HG03139 (cell line): ENCODE measurements around the gene MBTD1.
"Not testable (repeated sequence)": the region's sequence is repeated elsewhere in the genome, so short reads cannot be mapped to it uniquely, and the experiment has no call there.

Experiments
- ATAC-seq: cut with Tn5 transposase; IDR thresholded peaks from one replicate; pipeline ENCODE4 v1.9.1; 2021; ENCODE audit not compliant: unreplicated experiment

The MBTD1 gene

DNA sequence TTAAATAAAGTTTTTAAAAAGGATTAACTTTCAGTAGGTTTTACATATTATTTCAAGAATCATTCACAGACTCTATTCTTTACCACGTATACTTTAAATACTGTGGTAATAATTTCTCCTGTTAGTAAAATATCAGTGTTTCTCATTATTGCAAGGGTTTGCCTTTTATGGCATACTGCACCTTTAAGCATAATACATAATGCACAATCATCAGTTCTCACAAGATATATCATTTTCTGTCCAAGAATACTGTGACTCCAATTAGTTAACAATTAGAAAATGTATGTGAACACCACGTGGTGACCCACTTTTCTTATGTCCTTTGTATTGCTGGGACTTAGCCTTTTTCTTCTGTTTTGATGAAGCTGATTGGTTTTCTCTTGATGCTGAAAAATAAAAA lies 68.0 kb downstream of the MBTD1 start:
- ATAC-seq = no peak

DNA sequence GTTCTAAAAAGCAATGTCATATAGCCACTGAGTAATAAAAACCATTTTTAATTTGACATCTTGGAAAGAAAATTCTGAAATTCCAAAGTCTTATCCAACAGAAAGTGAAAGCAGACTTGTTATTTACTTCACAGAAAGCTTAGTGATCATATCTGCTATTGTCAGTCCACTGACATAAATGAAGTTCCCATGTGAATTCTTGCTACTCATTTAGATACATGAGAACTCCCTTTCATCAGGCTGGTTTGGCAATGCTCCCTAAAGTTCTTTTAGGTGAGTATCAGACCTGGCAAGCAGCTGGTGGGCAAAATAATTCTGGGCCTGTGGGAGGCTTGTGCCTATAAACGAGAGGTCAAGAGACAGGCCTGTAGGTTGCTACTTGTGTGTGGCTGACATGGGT lies 70.2 kb downstream of the MBTD1 start:
- ATAC-seq = no peak

DNA sequence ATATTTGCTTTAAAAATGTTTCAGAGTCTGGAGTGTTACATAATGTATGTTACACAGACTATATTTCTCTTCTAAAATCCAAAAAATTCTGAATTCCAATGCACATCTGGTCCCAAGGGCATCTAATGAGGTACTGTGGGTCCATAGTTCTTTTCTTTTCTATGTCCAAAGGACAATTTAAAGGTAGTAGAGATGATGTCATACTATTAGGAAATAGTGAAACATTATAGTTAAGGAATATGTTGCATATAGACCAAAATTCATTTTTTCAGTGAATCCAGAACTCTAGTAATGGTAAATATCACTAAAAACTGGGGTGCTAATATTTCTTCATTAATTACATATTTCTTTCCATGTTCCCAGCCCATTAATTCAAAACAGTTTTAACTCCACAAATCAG lies 70.7 kb downstream of the MBTD1 start:
- no peak for ATAC-seq

DNA sequence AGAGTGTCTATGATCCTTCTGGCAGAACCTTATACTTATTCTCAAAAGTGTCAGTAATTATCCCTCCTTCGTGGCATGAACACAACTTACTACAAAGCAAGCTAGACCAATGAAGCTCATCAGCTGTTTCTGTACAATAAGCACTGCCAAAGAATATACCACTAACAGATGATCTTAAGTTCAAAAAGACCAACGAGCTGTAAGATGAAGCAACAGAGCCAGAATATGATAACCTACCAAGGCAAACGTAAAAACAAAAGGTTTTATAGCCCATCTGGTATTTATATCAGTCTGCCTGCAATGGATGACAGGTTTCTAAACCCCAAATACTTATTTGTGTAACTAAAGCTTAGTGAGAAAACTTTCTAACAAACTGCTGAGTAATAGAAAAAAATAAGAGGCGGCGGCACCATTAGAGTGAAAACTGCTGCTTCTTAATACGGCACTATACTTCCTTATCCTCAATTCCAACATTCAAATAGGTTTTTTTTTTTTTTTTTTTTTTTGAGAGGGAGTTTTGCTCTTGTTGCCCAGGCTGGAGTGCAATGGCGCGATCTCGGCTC lies 71.5 kb downstream of the MBTD1 start:
- no peak for ATAC-seq

DNA sequence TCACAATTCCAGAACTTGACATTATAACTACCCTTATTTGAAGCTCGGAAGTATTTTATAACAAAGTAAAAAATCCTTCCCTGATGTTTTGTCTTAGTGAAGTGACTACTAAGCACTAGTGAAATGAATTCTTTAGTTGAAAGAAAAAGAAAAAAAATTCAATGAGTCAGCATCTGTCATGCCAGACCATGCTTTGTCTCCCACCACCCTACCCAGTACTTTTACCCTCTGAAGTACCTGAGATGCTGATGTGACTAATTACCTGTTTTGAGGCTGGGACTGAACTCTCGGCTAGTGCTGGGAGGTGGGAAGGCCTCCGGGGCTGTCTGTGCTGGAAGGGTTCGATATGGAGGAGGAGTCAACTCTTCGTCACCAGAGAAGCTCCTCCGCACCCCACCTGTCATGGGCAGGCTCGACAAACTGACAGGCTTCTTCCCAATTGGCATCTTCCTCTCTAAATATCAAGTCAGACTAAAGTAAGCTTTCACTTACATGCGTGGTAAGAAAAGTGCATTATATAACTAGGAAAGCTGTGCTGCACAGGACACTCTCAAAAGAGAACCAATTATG lies 74.0 kb downstream of the MBTD1 start:
- no peak for ATAC-seq

DNA sequence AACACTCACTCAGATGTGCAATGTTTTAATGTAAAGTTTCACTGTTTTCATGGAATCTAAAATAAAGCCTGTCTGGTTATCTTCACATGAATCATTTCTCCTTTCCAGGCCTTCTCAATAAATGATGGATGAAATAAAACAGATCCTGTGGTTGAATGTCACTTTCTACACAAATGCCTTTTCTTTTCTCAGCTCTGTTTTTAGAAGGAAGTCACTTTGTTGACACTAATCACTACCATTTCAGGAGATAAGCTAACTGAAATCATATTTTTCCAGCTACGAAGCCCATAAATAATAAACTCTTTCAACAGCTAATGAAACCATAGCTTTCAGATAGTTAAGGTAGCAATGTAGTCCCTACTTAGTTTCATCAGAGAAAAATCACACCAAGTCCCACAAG lies 75.7 kb downstream of the MBTD1 start:
- ATAC-seq = no peak

DNA sequence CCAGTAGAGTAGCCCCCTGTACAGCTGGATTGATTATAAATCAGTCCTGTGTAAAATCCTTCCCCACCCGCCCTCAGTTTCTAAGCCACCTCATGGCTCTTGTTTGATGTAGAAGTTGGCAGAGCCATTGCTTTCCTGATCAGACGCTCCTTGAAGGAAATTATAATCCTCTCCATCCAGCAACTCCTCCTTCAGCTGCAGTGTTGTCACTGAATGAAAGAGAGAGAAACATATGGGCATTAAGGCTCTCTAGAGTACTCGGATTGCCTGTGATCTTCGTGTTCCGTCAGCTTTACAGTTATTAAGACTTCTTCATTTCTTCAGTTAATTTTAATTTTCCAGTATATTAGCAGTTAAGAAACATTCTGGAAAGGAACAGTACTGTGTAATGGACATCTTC lies 79.4 kb downstream of the MBTD1 start:
- no peak for ATAC-seq

DNA sequence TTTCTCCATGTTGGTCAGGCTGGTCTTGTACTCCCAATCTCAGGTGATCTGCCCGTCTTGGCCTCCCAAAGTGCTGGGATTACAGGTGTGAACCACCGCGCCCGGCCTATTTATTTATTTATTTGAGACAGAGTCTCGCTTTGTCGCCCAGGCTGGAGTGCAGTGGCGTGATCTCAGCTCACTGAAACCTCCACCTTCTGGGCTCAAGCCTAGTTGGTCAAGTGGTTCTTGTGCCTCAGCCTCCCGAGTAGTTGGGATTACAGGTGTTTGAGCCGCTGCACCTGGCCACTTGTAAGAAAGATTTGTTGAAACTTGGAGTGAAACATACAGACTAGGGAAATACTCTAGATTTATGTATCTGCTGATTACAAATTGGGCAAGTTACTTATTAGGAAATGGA lies 87.8 kb downstream of the MBTD1 start:
- ATAC-seq = not testable (repeated sequence)

DNA sequence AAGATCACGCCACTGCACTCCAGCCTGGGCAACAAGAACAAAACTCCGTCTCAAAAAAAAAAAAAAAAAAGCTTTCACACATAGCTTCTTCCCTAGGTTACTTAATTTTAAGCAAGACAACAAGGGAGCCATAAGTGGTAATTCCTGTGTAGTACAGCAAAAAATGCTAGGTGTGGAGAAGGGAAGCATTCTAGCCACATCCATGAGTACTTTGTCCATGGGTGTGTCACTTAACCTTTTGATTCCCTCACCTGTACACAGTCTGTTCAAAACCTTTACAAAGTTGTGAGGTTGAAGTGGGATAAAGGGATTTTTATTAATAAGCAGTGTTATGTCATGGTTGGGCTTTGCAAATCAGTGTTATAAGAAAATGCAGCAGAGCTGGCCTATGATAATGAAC lies 89.1 kb downstream of the MBTD1 start:
- ATAC-seq = no peak

DNA sequence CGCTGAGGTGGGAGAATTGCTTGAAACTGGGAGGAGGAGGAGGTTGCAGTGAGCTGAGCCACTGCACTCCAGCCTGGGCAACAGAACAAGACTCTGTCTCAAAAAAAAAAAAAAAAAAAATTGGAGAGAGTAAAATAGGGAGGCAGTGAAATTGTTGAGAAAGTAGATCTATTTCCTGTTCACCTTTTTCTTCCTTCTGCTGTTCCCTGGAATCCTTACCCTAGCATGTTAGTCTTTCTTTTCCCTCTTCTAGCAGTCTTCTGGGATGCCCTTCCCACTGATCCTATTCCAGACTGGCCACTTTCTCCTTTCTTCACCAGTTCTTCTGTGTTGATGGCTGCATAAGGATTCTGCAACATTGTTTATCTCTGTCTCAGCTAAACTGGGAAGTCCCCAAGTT lies 90.5 kb downstream of the MBTD1 start:
- ATAC-seq = no peak

DNA sequence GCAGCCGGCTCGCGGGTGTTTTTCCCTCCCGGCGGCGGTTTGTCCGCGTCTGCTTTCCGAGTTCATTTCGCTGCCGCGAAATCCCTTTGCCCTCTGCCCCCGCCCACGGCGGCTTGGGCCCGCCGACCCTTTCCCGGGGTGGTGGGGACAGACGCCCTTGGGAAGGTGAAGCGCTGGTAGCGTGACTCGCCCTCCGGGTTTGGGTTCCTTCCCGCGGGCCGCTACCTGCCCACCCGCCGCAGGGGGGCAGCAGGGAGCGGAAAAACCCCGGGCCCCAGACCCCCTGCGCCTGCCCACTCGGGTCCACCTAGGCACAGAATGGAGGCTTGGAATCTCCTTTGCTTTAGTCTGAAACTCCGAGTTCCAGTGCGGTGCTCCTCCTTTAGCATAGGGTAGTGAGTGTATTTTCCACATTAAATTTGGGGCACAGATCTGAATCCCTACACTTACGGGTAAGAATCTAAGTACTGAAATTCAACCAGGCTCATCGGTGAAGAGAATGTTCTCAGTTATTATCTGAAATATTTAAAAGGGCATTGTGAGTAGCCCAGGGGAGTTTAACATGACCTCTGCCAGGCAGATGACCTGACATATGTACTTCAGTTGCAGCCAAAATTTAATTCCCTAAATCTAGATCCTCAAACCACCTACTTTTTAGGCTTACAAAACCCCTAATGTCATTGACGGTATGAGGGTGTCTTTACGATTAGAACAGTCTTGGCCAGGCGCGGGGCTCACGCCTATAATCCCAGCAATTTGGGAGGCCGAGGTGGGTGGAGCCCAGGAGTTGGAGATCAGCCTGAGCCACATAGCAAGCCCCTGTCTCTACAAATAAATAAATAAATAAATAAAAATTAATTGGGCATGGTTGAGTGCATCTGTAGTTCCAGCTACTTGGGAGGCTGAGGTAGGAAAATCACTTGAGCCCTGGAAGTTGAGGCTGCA lies 92.6 kb downstream of the MBTD1 start:
- peak; percentile 42 for ATAC-seq

DNA sequence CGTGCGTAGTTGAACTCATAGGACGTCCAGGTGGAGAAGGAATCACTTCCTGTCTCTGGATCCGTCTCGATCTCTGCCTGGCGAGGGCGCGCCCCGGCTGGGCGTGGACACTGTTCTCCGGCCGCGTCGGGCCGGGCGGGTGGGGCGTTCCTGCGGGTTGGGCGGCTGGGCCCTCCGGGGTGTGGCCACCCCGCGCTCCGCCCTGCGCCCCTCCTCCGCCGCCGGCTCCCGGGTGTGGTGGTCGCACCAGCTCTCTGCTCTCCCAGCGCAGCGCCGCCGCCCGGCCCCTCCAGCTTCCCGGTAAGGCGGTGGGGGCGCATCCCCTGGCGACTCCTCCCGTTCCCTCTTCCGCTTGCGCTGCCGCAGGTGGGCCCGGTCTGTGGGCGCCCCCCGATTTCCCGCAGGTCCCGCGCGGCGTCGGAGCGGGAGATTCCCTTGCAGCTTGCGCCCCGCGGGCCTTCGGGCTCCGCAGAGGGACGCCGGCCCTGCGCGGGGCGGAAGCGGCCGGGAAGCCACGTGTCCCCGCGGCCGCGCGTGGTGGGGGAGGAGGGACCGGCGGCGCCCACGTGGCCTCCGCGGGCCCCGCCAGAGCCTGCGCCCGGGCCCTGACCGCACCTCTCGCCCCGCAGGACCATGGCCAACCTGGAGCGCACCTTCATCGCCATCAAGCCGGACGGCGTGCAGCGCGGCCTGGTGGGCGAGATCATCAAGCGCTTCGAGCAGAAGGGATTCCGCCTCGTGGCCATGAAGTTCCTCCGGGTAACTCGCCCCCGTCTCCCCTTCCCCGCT lies 93.5 kb downstream of the MBTD1 start, which contains the start of gene NME2:
Gene NME2, plus strand, starts transcription at position 214 of the 789 bp plus-strand sequence. Its CDS starts 420 bp downstream, at position 634.
- peak; percentile 82 for ATAC-seq

DNA sequence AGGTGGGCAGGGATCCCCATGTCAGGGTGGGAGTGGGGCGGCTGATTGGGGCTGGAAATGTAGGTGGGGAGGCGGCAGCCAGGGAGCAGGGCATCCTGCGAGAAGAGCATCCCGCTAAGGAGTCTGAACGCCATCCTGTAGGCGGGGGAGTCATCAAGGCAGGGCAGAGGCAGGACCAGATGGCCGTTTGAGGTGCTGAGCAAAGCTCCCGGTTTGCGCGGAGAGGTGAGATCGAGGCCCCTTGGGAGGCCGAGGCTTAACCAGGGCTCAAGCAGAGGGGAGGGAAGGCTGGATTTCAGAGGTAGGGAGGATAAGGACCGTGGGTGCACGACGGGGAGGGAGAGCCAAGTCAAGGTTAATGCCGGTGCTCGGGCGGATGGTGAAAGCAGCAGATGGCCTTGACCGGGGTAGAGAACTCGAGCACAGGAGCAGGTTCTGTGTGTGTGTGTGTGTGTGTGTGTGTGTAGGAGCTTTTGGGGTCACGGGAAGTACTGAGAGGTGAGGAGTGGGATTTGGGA lies 94.1 kb downstream of the MBTD1 start:
- ATAC-seq = peak; percentile 15

DNA sequence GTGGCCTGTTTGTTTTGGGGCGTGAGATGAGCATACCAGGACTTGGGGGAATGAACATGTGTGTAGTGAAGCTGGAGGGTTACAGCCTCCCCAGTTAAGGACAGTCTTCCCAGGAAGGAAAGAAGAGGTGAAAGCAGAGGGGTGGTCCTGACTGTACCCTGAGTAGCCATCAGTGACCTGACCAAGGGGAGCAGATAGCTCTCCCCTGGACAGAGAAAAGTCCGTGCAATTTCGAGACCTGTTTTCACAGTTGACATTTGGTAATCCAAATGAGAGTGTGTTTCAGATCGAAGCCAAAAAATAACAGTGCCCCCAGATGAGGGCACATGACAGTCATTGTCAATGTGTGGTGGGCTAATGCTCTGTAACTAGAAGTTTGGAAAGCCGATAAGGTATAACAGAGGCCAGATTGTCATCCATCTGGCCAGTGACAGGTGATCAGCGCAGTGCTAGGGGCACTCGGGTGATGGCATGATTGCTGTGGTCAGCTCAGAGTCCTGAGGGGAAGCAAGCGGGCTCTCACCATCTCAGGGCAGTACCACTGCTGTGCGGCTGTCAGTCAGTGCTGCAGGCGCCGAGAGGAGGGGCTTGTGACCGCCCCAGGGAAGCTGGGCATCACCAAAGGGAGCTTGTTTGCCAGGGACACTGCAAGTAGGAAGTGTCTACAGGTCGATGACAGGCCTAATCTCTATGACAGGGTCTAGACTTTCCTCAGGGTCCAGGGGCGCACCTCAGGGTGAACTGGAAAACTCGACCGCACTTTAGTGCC lies 94.8 kb downstream of the MBTD1 start:
- ATAC-seq = no peak

DNA sequence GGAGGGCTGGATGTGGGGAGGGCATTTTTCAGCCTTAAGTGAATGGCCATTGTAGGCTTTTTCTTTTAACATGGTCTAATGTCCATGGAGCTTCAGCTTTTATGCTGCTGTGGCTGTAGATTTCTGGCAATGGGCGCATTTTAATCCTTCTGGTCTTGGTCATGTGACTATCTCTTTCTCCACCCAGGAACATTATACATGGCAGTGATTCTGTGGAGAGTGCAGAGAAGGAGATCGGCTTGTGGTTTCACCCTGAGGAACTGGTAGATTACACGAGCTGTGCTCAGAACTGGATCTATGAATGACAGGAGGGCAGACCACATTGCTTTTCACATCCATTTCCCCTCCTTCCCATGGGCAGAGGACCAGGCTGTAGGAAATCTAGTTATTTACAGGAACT lies 98.3 kb downstream of the MBTD1 start:
- ATAC-seq = no peak

DNA sequence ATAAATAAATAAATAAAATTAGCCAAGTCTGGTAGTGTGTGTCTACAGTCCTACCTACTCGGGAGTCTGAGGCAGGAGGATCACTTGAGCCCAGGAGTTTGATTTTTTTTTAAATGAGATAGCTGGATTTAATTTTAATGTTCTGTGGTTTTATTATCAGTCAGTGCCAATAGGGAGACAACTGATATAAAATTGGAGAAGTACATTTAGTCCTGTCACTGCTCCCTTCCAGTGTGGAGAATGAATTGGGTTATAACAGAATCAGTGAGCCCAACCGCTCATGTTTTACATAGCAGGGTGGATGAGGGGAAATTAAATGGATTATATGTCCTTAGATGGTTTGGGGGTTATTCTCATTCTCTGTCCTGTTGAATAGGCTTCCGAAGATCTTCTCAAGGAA lies 100.2 kb downstream of the MBTD1 start:
- no peak for ATAC-seq

DNA sequence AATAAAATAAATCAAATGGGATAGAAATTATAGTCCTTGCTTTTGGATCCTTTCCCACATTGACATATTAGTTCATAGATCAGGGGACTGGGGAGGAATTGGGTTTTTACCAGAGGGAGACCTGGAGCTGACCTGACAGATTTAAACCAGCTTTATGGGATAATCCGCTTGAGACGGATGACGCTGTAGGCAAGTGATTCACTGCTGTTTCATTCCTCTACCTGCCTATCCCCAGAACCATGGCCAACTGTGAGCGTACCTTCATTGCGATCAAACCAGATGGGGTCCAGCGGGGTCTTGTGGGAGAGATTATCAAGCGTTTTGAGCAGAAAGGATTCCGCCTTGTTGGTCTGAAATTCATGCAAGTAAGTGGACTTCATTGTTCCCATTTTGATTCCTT lies 104.4 kb downstream of the MBTD1 start:
- ATAC-seq = no peak

DNA sequence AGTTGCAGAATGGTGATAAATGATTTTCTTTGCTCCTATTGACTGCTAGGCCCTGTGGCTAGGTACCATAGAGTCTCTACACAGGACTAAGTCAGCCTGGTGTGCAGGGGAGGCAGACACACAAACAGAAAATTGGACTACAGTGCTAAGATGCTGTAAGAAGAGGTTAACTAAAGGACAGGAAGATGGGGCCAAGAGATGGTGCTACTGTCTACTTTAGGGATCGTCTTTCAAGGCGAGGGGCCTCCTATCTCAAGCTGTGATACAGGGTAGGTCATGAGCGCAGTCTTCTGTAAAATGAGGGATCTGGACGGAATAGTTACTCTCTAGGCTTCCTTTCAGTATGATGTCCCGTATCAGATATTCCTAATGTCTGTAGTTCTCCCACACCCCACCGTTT lies 105.7 kb downstream of the MBTD1 start:
- ATAC-seq = no peak

DNA sequence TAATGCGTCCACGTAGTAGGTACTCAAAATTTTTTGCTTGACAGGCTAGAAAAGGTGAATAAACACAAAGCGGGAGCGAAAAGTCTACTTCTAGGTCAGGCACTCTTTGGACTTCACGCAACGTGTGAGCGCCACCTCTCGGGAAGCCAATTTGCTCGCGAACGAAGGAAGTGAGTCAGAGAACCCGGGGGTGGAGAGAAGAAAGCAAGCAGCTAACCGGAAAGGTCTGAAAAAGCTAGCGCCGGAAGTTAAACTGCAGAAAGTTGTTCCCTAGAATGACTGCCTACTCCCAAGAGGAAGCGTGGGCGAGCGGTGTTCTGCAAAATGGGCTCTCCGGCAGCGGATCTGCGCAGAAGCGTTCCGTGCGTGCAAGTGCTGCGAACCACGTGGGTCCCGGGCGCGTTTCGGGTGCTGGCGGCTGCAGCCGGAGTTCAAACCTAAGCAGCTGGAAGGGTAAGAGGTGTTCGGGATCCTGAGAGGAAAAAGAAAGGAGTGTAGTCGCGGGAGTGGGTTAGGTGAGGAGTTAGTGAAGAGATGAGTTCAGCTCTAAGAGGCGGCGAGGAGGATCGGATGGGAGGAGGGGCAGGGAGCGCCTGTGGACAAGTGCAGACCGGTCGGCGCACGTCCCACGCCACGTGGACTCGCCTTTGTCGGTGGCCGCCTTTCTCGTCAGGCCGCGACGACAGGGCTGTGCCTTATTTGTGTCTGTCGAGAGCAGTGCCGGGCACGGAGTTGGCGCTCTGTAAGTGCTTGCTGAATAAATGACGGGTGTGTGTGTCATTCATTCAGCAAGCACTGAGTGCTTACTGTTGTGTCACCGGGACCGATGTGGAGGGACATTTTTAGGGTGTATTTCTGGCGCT lies 106.4 kb downstream of the MBTD1 start, which contains the start of gene NME1:
Gene NME1, plus strand, starts transcription at position 350 of the 863 bp plus-strand sequence. CDS start 2,096 bp downstream, outside the sequence.
- ATAC-seq = peak; percentile 84
